Mesodermal cell (in vitro differentiated cells): ENCODE data around the gene ARRB1.

Experiments used
- H3K27ac ChIP-seq: 2 replicates; pipeline ENCODE4 v1.7.0; 2013; ENCODE audit warnings: mild to moderate bottlenecking, low read depth, low read length, moderate library complexity; ENCODE audit not compliant: severe bottlenecking
- H3K36me3 ChIP-seq: 2 replicates; pipeline ENCODE4 v1.7.1; 2013; ENCODE audit warnings: mild to moderate bottlenecking, low read length, moderate library complexity; ENCODE audit not compliant: control insufficient read depth, insufficient read depth
- H3K4me1 ChIP-seq: one replicate; pipeline ENCODE4 v1.7.1; 2013; ENCODE audit warnings: mild to moderate bottlenecking, low read length; ENCODE audit not compliant: insufficient read depth, control insufficient read depth, poor library complexity, severe bottlenecking
- H3K4me3 ChIP-seq: 2 replicates; pipeline ENCODE4 v1.7.0; 2013; ENCODE audit warnings: low read length, control low read depth, mild to moderate bottlenecking; ENCODE audit not compliant: insufficient read depth, poor library complexity, severe bottlenecking; ENCODE audit errors: extremely low read depth
- H3K9me3 ChIP-seq: 2 replicates; pipeline ENCODE4 v1.7.1; 2013; ENCODE audit warnings: mild to moderate bottlenecking, low read length, moderate library complexity; ENCODE audit not compliant: control insufficient read depth
- WGBS, 2 experiments: methylation state at CpG; one replicate each; pipeline ENCODE4 v1.1.5; 2013; ENCODE audit warnings: missing lambda C conversion rate in 2 of 2; ENCODE audit not compliant: insufficient coverage in 2 of 2; 5-methylcytosine and 5-hydroxymethylcytosine counted together

The ARRB1 gene

DNA sequence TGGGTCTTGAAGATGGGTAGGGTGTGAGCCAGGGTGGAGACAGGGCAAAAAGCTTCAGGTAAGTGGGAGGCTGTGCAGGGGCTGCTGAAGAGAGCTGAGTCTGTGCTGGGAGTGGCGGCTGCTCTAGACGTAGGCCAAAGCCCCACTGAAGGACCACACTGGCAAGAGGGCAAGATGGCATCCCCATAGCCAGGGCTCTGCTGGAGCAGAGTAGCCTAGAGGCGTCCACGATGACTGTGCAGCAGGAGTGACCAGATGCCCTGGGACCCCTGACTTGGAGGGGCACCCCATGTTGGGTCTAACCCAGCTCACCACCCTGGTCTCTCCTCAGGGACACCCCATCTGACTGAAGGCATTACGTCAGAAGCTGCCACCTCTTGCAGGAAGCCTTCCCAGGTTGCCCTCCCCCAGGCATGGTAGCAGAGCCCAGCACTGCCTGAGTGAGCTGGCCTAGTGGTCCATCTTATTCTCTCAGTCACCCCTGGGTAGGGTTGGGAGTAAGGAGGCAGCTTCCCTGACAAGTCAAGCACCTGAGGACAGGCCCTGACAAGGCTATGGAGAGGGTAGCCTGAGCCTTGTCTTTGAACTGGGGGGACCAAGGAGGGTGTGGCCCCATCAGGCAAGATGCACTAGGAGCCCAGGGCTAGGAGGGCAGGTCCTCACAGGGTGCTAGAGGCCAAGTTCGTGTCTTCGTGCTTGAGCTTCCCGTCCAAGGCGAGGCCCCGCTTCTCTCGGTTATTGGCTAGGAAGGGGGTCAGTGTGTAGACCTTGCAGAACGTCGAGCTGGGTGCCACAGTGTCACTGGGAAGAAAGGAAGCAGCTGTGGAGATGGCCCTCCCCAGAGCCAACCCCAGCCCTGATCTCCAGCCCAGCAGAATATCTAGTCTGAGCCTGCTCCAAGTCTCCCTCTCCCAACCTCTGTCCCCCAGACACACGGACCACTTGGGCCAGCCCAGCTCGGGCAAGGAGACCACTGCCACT, 77.8 kb downstream of the ARRB1 start:
- peaks cover 12% of the 10 kb centered on the region for H3K4me1 ChIP-seq
- H3K27ac ChIP-seq: no peak overlapping the region
- no peak overlapping the region for H3K4me3 ChIP-seq
- 95 to 96% methylated on average over 12 to 14 of the region's 15 CpGs for WGBS, 2 experiments
- H3K9me3 ChIP-seq: no peaks in the 10 kb centered on the region
- H3K36me3 ChIP-seq: peaks cover 50% of the 10 kb centered on the region

DNA sequence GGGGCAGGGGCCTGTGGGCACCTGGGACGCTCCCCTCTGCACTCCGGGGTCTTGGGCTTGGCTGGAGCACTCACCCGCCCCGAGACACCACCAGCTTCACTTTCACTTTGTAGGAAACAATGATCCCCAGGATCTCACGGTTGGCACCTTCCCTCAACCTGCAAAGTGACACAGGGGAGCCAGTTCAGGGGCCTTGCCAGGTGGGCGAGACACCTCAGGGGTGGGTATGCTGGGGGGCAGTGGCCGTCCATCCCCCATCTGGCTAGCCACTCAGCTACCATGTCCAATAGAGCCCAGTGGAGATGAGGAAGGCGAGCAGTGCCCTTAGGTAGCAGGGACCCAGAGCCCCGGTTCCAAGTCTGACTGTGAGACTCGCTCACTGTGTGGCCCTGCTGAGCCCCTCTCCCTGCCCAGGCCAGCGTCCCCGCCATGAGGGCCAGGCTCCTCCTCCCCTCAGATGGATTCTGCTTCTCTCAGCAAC, 78.6 kb downstream of the ARRB1 start:
- Histone ChIP-seq H3K4me3 (no peak overlapping the region), H3K4me1 (peaks cover 10% of the 10 kb centered on the region), H3K9me3 (no peaks in the 10 kb centered on the region), H3K27ac (no peak overlapping the region), H3K36me3 (peaks cover 46% of the 10 kb centered on the region)
- WGBS, 2 experiments: 93 to 97% methylated on average over 6 to 7 of the region's 12 CpGs

DNA sequence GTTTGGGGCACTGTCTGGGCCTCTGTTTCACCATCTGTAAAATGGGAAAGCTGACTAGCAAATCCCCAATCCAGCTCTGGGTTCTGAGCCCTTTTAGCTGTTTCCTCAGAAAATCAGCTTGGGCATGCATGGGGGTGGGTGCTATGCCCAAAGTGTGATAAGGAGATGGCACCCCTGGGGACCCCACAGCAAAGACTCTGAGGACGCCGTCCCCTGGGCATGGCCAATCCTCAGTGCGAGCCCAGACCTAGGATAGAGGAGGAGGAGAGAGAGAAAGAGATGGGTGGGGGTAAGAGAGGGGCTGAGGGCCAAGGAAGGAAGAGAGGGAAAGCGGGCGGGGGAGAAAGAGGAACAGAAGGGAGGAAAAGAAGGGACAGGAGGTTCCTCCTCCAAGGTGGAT, 79.1 kb downstream of the ARRB1 start:
- H3K4me1 ChIP-seq: peaks cover 12% of the 10 kb centered on the region
- peaks cover 43% of the 10 kb centered on the region for H3K36me3 ChIP-seq
- H3K9me3 ChIP-seq: no peaks in the 10 kb centered on the region
- WGBS, 2 experiments: 93 to 95% methylated on average over 2 to 5 of the region's 5 CpGs
- H3K4me3 ChIP-seq: no peak overlapping the region
- no peak overlapping the region for H3K27ac ChIP-seq

DNA sequence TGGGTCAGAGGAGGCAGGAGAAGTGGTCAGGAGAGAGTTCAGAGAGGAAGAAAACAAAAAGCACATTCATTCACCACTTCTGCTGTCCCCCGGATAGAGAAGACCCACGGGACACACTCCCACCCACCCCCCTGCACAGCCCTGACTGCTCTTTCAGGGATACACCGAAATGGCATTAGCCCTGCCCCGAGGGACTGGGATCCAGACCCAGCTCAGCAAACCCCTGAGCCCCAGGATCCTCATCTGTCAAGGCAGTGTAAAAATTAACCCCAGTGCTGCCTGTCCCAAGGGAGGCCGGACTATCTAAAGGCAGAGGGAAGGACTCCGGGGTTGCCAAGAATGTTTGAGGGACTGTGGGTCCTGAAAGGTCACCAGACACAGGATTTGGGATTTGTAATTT, 79.7 kb downstream of the ARRB1 start:
- H3K27ac ChIP-seq: no peak overlapping the region
- H3K4me3 ChIP-seq: no peak overlapping the region
- 87 to 100% methylated on average over 2 to 4 of the region's 6 CpGs for WGBS, 2 experiments
- H3K36me3 ChIP-seq: peaks cover 40% of the 10 kb centered on the region
- peaks cover 12% of the 10 kb centered on the region for H3K4me1 ChIP-seq
- H3K9me3 ChIP-seq: no peaks in the 10 kb centered on the region

DNA sequence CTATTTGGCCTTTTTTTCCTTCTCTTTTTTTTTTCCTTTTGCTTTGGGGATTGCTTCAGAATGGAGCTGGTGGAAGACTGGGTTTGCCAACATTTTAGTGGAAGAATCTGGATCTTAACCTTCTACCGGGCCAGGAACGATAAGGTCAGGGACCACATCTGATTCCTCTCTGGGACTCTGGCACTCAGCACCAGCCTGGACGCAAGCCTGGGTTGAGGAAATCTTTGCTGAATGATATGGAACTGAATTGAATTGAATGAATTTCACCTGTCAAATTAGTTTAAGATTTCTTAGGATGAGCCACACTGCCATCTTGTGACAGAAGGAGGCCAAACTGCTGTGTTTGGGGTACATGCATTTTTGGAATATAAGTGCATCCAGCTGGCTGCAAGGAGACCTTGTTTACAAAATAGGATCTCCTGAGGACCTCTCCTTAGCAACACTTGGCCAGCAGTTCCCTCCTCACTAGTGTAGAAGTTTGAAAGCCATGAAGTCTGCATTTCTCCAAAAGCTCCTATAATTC, 80.5 kb downstream of the ARRB1 start:
- WGBS, 2 experiments: 95 to 100% methylated on average over 2 to 3 of the region's 3 CpGs
- H3K9me3 ChIP-seq: no peaks in the 10 kb centered on the region
- H3K4me1 ChIP-seq: peaks cover 11% of the 10 kb centered on the region
- H3K27ac ChIP-seq: no peak overlapping the region
- H3K36me3 ChIP-seq: peaks cover 43% of the 10 kb centered on the region
- H3K4me3 ChIP-seq: no peak overlapping the region

DNA sequence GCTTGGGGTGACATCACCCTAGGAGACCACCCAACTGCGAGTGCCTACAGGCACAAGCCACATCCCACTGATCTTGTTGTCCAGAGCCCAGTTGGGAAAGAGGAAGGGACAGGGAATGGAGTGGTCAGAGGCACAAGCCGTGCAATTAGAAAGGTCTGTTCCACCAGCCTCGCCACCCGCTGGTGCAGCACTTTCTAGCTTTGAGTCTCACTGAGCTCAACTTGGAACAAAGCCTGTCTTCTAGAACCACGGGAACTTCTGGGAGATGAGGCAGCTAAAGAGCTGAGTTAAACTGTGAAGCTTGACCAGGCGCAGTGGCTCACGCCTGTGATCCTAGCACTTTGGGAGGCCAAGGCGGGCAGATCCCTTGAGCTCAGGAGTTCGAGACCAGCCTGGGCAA, 81.6 kb downstream of the ARRB1 start:
- H3K36me3 ChIP-seq: peaks cover 43% of the 10 kb centered on the region
- no peaks in the 10 kb centered on the region for H3K9me3 ChIP-seq
- H3K4me3 ChIP-seq: no peak overlapping the region
- 92 to 93% methylated on average over 9 of the region's 9 CpGs for WGBS, 2 experiments
- H3K4me1 ChIP-seq: peaks cover 3% of the 10 kb centered on the region
- no peak overlapping the region for H3K27ac ChIP-seq

DNA sequence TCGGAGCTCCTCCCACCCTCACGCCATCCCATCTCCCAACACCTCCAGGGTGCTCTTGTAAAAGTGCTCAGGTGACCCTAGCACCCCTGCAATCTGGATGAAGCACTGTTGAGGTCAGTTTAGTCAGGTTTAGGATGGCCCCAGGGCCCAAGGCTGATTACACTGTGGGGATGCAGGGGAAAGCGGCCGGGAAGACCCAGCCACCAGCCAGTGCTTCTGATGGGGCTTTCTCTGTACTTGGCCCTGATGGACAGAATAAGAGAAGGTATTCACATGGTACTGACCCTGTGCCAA, 82.1 kb downstream of the ARRB1 start:
- H3K27ac ChIP-seq: no peak overlapping the region
- no peak overlapping the region for H3K4me3 ChIP-seq
- H3K36me3 ChIP-seq: peaks cover 43% of the 10 kb centered on the region
- 91 to 97% methylated on average over 2 to 3 of the region's 4 CpGs for WGBS, 2 experiments
- no peaks in the 10 kb centered on the region for H3K9me3 ChIP-seq
- H3K4me1 ChIP-seq: peaks cover 3% of the 10 kb centered on the region

DNA sequence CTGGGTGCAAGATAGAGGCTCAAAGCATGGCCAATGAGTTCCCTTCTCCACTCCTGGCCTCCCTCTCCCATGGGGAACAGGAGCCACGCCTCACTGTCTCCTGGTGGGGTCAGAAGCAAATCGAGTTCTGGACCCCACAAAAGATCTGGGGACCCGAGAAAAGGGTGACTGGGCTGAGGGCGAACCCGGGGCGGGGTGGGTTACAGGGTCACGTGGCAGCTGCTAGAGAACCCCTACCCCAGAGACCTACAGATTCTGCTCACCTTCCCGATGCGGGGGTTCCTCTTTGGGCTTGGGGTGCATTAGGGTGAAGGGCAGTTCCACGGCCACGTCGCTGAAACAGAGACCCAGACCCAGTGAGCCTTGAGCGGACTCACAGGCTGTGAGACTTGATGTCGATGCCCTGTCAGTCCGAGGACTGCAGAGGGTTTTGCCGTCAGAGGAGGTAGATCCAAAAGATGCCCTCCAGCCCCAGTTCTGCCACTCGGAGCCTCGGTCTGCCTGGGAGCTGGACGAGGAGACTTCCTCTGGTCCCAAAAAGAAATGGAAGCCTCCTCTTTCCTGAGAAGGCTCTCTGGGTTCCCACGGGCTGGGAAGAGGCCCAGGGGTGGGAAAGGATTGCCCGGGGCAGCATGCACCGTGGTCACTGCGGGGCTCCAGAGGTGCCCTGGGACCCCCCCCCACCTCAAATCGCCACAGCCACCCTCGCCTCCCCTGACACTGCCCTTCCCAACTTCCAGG, 82.7 kb downstream of the ARRB1 start:
- 93 to 97% methylated on average over 14 to 20 of the region's 25 CpGs for WGBS, 2 experiments
- no peak overlapping the region for H3K27ac ChIP-seq
- H3K36me3 ChIP-seq: peaks cover 39% of the 10 kb centered on the region
- H3K4me1 ChIP-seq: peaks cover 3% of the 10 kb centered on the region
- H3K9me3 ChIP-seq: no peaks in the 10 kb centered on the region
- no peak overlapping the region for H3K4me3 ChIP-seq

DNA sequence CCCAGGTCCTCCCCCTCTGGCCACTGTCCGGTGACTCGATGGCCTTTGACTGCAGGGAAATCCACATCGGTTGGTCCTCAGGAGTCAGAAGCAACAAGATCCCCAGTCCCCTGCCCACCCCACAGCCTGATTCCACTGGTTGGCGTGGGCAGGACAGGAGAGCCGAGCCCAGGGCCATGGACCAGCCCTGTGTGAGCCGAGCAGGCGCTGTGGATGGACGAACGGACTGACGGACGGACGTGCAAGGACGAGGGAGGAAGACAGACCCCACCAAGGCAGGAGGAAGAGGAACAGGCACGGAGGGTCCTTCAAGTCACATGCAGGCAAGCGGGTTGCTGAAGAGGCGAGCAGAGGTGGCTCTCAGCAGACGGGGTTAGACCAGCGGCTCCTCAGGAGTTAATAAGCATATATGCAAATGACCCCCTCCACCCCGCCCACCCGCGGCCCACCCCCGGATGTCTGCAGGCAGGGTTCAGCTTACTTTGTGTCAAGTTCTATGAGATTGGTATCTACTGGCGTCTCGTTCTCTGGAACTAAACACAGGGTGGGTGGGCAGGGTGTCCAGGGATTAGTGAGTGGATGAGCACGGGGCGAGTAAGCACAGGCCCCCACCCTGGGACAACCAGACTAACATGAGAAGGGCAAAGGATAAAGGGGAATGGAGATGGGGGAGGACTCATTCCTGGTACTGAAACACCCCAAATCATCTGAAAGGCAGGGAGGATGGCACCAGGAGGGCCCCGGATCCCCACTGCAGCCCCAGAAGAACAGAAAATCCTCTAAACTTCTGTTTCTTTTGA, 84.1 kb downstream of the ARRB1 start:
- H3K4me1 ChIP-seq: peaks cover 3% of the 10 kb centered on the region
- no peak overlapping the region for H3K4me3 ChIP-seq
- H3K9me3 ChIP-seq: no peaks in the 10 kb centered on the region
- 96 to 97% methylated on average over 17 to 21 of the region's 27 CpGs for WGBS, 2 experiments
- H3K27ac ChIP-seq: no peak overlapping the region
- peaks cover 30% of the 10 kb centered on the region for H3K36me3 ChIP-seq

DNA sequence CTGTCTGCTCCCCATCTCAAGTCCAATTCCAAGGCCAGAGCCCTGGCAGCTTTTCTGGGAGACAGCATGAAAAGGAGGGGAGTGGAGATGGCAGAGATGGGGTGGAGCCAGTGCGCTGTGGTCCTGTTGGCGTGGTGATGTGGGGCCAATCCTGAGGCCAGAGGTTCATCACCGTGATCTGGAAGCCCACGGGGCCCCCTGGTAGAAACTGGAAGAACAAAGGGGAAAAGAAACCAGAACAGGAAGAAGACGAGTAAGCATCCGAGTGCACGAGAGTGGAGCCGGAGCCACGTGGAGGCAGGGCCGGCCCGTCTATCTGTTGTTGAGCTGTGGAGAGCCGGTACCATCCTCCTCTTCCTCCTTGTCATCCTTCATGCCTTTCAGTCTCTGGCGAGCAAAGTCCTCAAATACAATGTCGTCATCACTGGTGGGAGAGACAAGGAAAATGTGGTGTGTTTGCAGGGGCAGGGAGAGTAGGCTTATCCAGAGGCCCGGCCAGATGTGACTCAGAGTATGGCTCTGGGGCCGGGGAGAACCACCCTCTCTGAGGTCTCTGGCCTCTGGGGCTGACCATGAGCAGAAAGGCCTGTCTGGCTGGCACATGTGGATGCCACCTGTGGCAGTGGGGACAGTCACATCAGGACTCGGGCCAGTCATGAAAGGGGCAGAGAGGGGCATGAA, 85.5 kb downstream of the ARRB1 start:
- no peaks in the 10 kb centered on the region for H3K9me3 ChIP-seq
- no peak overlapping the region for H3K4me3 ChIP-seq
- H3K36me3 ChIP-seq: peaks cover 21% of the 10 kb centered on the region
- 94 to 95% methylated on average over 14 to 16 of the region's 17 CpGs for WGBS, 2 experiments
- no peak overlapping the region for H3K27ac ChIP-seq
- H3K4me1 ChIP-seq: peaks cover 3% of the 10 kb centered on the region
